ENCODE measurements around the gene HOXA6. TPM values are rescaled to one million over a fixed set of nuclear protein-coding genes. Genes with fewer than 3 reads are reported as not detected.

Gene HOXA6
- total RNA-seq, 1 donor from 2014 or later, result not detected

- ATAC-seq (ENCODE audit: low read depth) (no peak), DNase-seq (no peak)
- peaks cover 19% of the 10 kb centered on the region for H3K4me1 Mint-ChIP-seq
- H3K27ac Mint-ChIP-seq, result peak overlapping the region; percentile 57
- CTCF ChIA-PET, result interaction anchor here (0.6 to 3.6 kb wide), 7 partner anchors 14 to 1303 kb away, joined by 3 to 94 read pairs (median 4); no protein-coding TSS in a partner anchor
- POLR2A ChIA-PET, result interaction anchor here (1.5 kb wide), 1 partner anchor 25 kb away, joined by 3 read pairs; no protein-coding TSS in a partner anchor
- no peak overlapping the region for H3K4me3 Mint-ChIP-seq
- no peaks in the 10 kb centered on the region for H3K36me3 Mint-ChIP-seq (ENCODE audit: low read depth)
- H3K9me3 Mint-ChIP-seq, result no peaks in the 10 kb centered on the region
- TF ChIP-seq CTCF (IDR thresholded peaks at IDR 0.05), result no peak
- intact Hi-C loops (cut with micrococcal nuclease), result loop anchor here (1.0 to 5.0 kb wide), 7 partner anchors 25 to 1011 kb away; partner anchors contain the start of genes HOXA1, NFE2L3 and SNX10
- peaks cover 66% of the 10 kb centered on the region for H3K27me3 Mint-ChIP-seq
These were observed 15.9 kb upstream of the HOXA6 start for GRCh38 chr7:27163288-27164044.

- ChIA-PET POLR2A (interaction anchor here (1.5 kb wide), 1 partner anchor 26 kb away, joined by 3 read pairs; no protein-coding TSS in a partner anchor), CTCF (interaction anchor here (0.6 to 3.6 kb wide), 11 partner anchors 14 to 1302 kb away, joined by 3 to 94 read pairs (median 4); no protein-coding TSS in a partner anchor)
- Mint-ChIP-seq H3K27me3 (peaks cover 68% of the 10 kb centered on the region), H3K4me1 (peaks cover 24% of the 10 kb centered on the region), H3K4me3 (no peak overlapping the region), H3K36me3 (ENCODE audit: low read depth) (no peaks in the 10 kb centered on the region), H3K27ac (peak overlapping the region; percentile 4), H3K9me3 (no peaks in the 10 kb centered on the region)
- no peak for DNase-seq
- TF ChIP-seq CTCF (IDR thresholded peaks at IDR 0.05), result no peak
- no peak for ATAC-seq (ENCODE audit: low read depth)
- intact Hi-C loops (cut with micrococcal nuclease), result loop anchor here (2.0 to 5.0 kb wide), 6 partner anchors 34 to 1010 kb away; partner anchors contain the start of genes HOXA1, NFE2L3 and SNX10
These were observed 15.2 kb upstream of the HOXA6 start for GRCh38 chr7:27162561-27163287.

GRCh38 chr7:27161721-27162560 lies 14.4 kb upstream of the HOXA6 start:
- ChIA-PET CTCF (interaction anchor here (0.8 to 3.6 kb wide), 15 partner anchors 15 to 1297 kb away, joined by 3 to 94 read pairs (median 4); no protein-coding TSS in a partner anchor), POLR2A (interaction anchor here (1.5 to 1.7 kb wide), 2 partner anchors 26 to 480 kb away, joined by 3 to 6 read pairs; no protein-coding TSS in a partner anchor)
- DNase-seq, result peak; percentile 14
- no peak for ATAC-seq (ENCODE audit: low read depth)
- Mint-ChIP-seq H3K9me3 (no peaks in the 10 kb centered on the region), H3K27ac (no peak overlapping the region), H3K27me3 (peaks cover 70% of the 10 kb centered on the region), H3K36me3 (ENCODE audit: low read depth) (no peaks in the 10 kb centered on the region), H3K4me3 (no peak overlapping the region), H3K4me1 (peaks cover 26% of the 10 kb centered on the region)
- intact Hi-C loops (cut with micrococcal nuclease), result loop anchor here (1.0 to 5.0 kb wide), 19 partner anchors 12 to 1903 kb away; partner anchors contain the start of genes HOXA1, NFE2L3 and SNX10
- no peak for TF ChIP-seq CTCF (IDR thresholded peaks at IDR 0.05)

- peaks cover 30% of the 10 kb centered on the region for H3K4me1 Mint-ChIP-seq
- H3K27ac Mint-ChIP-seq, result no peak overlapping the region
- POLR2A ChIA-PET, result interaction anchor here (0.6 to 1.7 kb wide), 5 partner anchors 10 to 1298 kb away, joined by 4 to 6 read pairs (median 4); no protein-coding TSS in a partner anchor
- no peaks in the 10 kb centered on the region for H3K36me3 Mint-ChIP-seq (ENCODE audit: low read depth)
- H3K9me3 Mint-ChIP-seq, result no peaks in the 10 kb centered on the region
- CTCF ChIA-PET, result interaction anchor here (0.6 to 3.6 kb wide), 37 partner anchors 11 to 1312 kb away, joined by 3 to 94 read pairs (median 4); no protein-coding TSS in a partner anchor
- TF ChIP-seq CTCF (IDR thresholded peaks at IDR 0.05), result peak; percentile 14
- DNase-seq, result no peak
- peaks cover 68% of the 10 kb centered on the region for H3K27me3 Mint-ChIP-seq
- intact Hi-C loops (cut with micrococcal nuclease), result loop anchor here (1.0 to 5.0 kb wide), 18 partner anchors 11 to 1902 kb away; partner anchors contain the start of genes HOXA1, NFE2L3 and SNX10
- ATAC-seq (ENCODE audit: low read depth), result peak; percentile 26
- H3K4me3 Mint-ChIP-seq, result peak overlapping the region; percentile 75
These were observed 13.7 kb upstream of the HOXA6 start for GRCh38 chr7:27161214-27161720.

All from activated B cell treated with CpG ODN at 0.5 μM for 24 hours (primary cell).